ENCODE measurements around the gene PLA2G6. TPM values are rescaled to one million over a fixed set of nuclear protein-coding genes. Genes with fewer than 3 reads are reported as not detected.

PLA2G6 gene
- total and polyA plus RNA-seq, 2 of the 4 experiments (the other 2 are of a cell fraction): 6.1 to 10.3 TPM

DNA sequence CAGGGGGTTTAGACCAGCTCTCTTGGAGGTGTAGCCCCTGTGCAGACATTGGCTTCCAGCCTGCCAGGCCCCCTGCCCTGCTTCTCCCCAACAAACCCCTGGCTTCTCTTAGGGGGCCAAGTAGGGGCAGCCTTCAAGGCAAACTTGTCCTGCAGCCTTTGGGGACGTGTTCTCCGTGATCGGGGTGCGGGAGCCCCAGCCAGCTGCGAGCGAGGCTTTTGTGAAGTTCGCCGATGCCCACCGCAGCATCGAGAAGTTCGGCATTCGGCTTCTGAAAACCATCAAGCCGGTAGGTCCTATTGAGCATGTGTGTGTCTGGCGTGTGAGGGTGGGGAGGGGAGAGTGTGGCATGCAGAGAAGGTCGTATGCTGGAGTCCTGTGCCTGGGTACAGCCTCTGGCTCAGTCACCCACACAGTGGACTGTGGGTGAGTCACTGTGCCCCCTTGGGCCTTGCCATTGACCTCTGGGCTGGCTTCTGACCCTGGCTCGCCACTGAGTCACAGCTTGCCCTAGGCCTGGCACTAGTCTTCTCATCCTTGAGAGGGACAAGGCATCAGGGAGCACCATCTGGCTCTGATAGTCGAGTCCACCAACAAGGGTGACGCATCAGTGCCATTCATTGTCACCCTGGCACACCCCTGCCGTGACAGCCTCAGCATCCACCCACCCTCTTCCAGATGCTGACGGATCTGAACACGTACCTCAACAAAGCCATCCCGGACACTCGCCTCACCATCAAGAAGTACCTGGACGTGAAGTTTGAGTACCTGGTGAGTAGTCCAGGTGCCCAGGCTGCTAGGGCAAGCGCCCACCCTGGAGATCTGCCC lies 109.1 kb downstream of the PLA2G6 start (continued):
- no peak for TF ChIP-seq CEBPB (IDR thresholded peaks at IDR 0.05; ENCODE audit: low read depth, low read length)

DNA sequence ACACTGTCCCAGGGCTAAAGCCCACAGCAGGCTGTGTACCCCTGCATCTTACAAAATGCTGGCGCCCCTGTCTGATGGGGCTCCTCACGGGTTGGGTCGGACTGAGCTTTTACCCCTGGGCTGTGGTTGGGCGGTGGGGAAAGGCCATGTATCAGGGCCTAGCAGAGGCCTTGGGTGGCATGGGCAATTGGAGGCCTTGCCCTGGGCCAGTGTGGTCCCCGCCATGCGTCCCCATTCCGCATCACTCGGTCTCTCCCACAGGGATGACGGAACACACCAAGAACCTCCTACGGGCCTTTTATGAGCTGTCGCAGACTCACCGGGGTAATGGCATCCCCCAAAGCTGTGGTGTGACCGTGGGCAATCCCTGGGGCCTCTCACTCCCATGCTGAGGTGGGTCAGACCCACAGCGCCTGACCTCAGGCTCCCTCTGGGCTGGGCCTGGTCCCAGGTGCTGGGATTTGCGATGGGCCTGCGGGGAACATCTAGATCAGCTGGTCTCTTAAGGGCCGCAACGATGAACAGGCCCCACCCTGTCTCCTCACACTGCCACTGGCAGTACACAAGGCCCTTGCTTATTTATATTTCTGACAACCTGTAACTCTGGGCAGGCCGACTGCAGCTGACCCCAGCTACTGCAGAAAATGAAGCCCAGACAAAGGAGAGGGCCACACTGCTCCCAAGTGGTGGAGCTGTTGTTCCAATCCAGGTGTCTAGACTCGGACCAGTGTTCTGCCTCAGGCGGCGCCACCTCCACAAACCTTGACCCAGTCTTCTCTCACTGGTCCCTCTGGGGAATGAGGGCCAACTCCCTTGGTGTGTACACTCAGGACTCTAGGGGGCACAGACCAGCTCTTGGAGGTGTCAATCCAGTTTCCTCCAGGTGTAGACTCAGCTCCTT lies 110.0 kb downstream of the PLA2G6 start:
- dilution Hi-C loops (cut with HindIII; ENCODE audit: low sequenced_read_pairs, unreplicated experiment): no loop called here
- Histone ChIP-seq H4K20me1 (ENCODE audit: insufficient read depth, low read length) (no peaks in the 10 kb centered on the region), H3K18ac (ENCODE audit: low read depth, low read length) (no peak overlapping the region), H3K23ac (ENCODE audit: low read depth, low read length) (no peak overlapping the region), H3K4me1 (ENCODE audit: control insufficient read depth, insufficient read depth, low read length) (no peaks in the 10 kb centered on the region), H3K56ac (ENCODE audit: extremely low read depth, insufficient read depth, low read length) (no peak overlapping the region), H2BK20ac (ENCODE audit: low read depth, low read length) (no peak overlapping the region), H2BK15ac (ENCODE audit: low read depth, low read length) (no peak overlapping the region), H4K5ac (ENCODE audit: low read depth, low read length) (no peak overlapping the region), H2AK5ac (ENCODE audit: low read depth, low read length) (no peak overlapping the region), H2BK120ac (ENCODE audit: low read depth, low read length) (no peak overlapping the region), H3K79me1 (ENCODE audit: low read depth in 1 of 2, low read length in 2 of 2) (no peaks in the 10 kb centered on the region), H3K4ac (ENCODE audit: low read depth, low read length) (no peak overlapping the region), H3K4me3 (ENCODE audit: insufficient read depth, low read depth, low read length) (no peak overlapping the region), H2AK9ac (replicated peaks; ENCODE audit: low read depth, low read length, poor library complexity) (no peak overlapping the region), H2BK5ac (ENCODE audit: low read depth, low read length, poor library complexity, severe bottlenecking) (no peak overlapping the region), H4K91ac (ENCODE audit: insufficient read depth, low read depth, low read length) (no peak overlapping the region), H3K27ac (ENCODE audit: insufficient read depth, low read length) (no peak overlapping the region), H2AFZ (replicated peaks; ENCODE audit: low read length, poor library complexity) (no peak overlapping the region), H3K9me1 (ENCODE audit: insufficient read depth, low read length) (no peaks in the 10 kb centered on the region), H3K14ac (replicated peaks; ENCODE audit: low read depth, low read length) (no peak overlapping the region), H3K9me3 (ENCODE audit: control insufficient read depth, insufficient read depth, low read length) (no peaks in the 10 kb centered on the region), H3K36me3 (ENCODE audit: control insufficient read depth, insufficient read depth, low read length) (peaks cover 12% of the 10 kb centered on the region), H3K27me3 (ENCODE audit: control insufficient read depth, insufficient read depth, low read length) (no peaks in the 10 kb centered on the region), H3K9ac (ENCODE audit: low read depth, low read length) (no peak overlapping the region), H4K8ac (ENCODE audit: low read depth in 2 of 2, low read length in 2 of 2) (no peak overlapping the region), H3K4me2 (ENCODE audit: low read depth, low read length) (no peak overlapping the region)
- in situ Hi-C loops (cut with MboI; ENCODE audit: low sequenced_read_pairs): no loop called here
- BruUV-seq (replicated peaks): no TSS peak
- CTCF ChIA-PET: no interaction called here
- intact Hi-C loops (cut with micrococcal nuclease): loop anchor here (5.0 kb wide), 1 partner anchor 281 kb away; no protein-coding TSS in a partner anchor
- 89% methylated on average over 8 of the region's 22 CpGs; no CpG with 5 or more reads in 1 of the 2 experiments for WGBS, 2 experiments (ENCODE audit: extremely low coverage in 2 of 2, insufficient read length in 1 of 2)
- POLR2A ChIA-PET (ENCODE audit: unreplicated experiment): no interaction called here
- no peak for ATAC-seq (ENCODE audit: low read depth)
- no peak for DNase-seq
- TF ChIP-seq POLR2A (IDR thresholded peaks at IDR 0.05; ENCODE audit: low read depth, low read length): no peak
- no peak for TF ChIP-seq MXI1 (IDR thresholded peaks at IDR 0.05; ENCODE audit: borderline replicate concordance, low read depth, low read length)
- TF ChIP-seq, protein P1, sequence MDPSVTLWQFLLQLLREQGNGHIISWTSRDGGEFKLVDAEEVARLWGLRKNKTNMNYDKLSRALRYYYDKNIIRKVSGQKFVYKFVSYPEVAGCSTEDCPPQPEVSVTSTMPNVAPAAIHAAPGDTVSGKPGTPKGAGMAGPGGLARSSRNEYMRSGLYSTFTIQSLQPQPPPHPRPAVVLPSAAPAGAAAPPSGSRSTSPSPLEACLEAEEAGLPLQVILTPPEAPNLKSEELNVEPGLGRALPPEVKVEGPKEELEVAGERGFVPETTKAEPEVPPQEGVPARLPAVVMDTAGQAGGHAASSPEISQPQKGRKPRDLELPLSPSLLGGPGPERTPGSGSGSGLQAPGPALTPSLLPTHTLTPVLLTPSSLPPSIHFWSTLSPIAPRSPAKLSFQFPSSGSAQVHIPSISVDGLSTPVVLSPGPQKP (IDR thresholded peaks at IDR 0.05; ENCODE audit: borderline replicate concordance, low read depth, low read length): no peak
- no peak for TF ChIP-seq CEBPB (IDR thresholded peaks at IDR 0.05; ENCODE audit: low read depth, low read length)
- TF ChIP-seq, protein P2, sequence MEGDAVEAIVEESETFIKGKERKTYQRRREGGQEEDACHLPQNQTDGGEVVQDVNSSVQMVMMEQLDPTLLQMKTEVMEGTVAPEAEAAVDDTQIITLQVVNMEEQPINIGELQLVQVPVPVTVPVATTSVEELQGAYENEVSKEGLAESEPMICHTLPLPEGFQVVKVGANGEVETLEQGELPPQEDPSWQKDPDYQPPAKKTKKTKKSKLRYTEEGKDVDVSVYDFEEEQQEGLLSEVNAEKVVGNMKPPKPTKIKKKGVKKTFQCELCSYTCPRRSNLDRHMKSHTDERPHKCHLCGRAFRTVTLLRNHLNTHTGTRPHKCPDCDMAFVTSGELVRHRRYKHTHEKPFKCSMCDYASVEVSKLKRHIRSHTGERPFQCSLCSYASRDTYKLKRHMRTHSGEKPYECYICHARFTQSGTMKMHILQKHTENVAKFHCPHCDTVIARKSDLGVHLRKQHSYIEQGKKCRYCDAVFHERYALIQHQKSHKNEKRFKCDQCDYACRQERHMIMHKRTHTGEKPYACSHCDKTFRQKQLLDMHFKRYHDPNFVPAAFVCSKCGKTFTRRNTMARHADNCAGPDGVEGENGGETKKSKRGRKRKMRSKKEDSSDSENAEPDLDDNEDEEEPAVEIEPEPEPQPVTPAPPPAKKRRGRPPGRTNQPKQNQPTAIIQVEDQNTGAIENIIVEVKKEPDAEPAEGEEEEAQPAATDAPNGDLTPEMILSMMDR (conservative IDR thresholded peaks at IDR 0.05; ENCODE audit: low read depth, low read length): no peak
- no peak for TF ChIP-seq SMC3 (IDR thresholded peaks at IDR 0.05; ENCODE audit: low read depth, low read length)
- no peak for TF ChIP-seq MAZ (IDR thresholded peaks at IDR 0.05; ENCODE audit: borderline replicate concordance, low read depth, low read length)
- TF ChIP-seq RAD21 (IDR thresholded peaks at IDR 0.05; ENCODE audit: low read length): no peak
- TF ChIP-seq NFE2L2 (IDR thresholded peaks at IDR 0.05; ENCODE audit: low read depth, low read length): no peak
- TF ChIP-seq MAFK (IDR thresholded peaks at IDR 0.05; ENCODE audit: low read depth, low read length): no peak

Measured in IMR-90 (cell line).